NCI-H748 (cell line): Measurements from ENCODE around the gene CYP19A1.

Source experiments
- DNase-seq: peaks from one replicate; lab custom pipeline; 2025; ENCODE audit not compliant: unreplicated experiment; lab: John Stamatoyannopoulos, UW

Gene CYP19A1

GRCh38 chr15:51224428-51224827 is 114.0 kb downstream of the CYP19A1 start:
- DNase-seq, result no peak

- no peak for DNase-seq
These were observed 114.6 kb downstream of the CYP19A1 start for GRCh38 chr15:51223771-51224229.

GRCh38 chr15:51218299-51218938 is 120.0 kb downstream of the CYP19A1 start:
- DNase-seq, result no peak

- no peak for DNase-seq
These were observed 125.5 kb downstream of the CYP19A1 start for GRCh38 chr15:51212909-51213308.

- no peak for DNase-seq
These were observed 126.2 kb downstream of the CYP19A1 start for GRCh38 chr15:51212239-51212638.

- DNase-seq, result no peak
These were observed 133.1 kb downstream of the CYP19A1 start for GRCh38 chr15:51205050-51205975.

GRCh38 chr15:51203797-51204196 is 134.6 kb downstream of the CYP19A1 start:
- no peak for DNase-seq

GRCh38 chr15:51202783-51203182 is 135.6 kb downstream of the CYP19A1 start:
- DNase-seq, result no peak

- DNase-seq, result no peak
These were observed 136.8 kb downstream of the CYP19A1 start for GRCh38 chr15:51201581-51201980.

- no peak for DNase-seq
These were observed 137.6 kb downstream of the CYP19A1 start for GRCh38 chr15:51200792-51201191.

- DNase-seq, result no peak
These were observed 138.9 kb downstream of the CYP19A1 start for GRCh38 chr15:51199541-51199940.

GRCh38 chr15:51198701-51199232 is 139.6 kb downstream of the CYP19A1 start:
- DNase-seq, result no peak

- DNase-seq, result no peak
These were observed 142.9 kb downstream of the CYP19A1 start for GRCh38 chr15:51195459-51195858.

- DNase-seq, result no peak
These were observed 144.4 kb downstream of the CYP19A1 start for GRCh38 chr15:51193979-51194378.

- no peak for DNase-seq
These were observed 144.9 kb downstream of the CYP19A1 start for GRCh38 chr15:51193526-51193925.

- DNase-seq, result peak; percentile 72
These were observed 145.7 kb downstream of the CYP19A1 start for GRCh38 chr15:51192521-51193280.

- no peak for DNase-seq
These were observed 146.6 kb downstream of the CYP19A1 start for GRCh38 chr15:51191766-51192165.

- no peak for DNase-seq
These were observed 147.2 kb downstream of the CYP19A1 start for GRCh38 chr15:51191072-51191670.

GRCh38 chr15:51190424-51191068 is 147.8 kb downstream of the CYP19A1 start:
- DNase-seq, result no peak

GRCh38 chr15:51189669-51190385 is 148.6 kb downstream of the CYP19A1 start:
- no peak for DNase-seq
